C4-2B (cell line): ENCODE results near the gene EPHA1.

Source experiments
- H3K27ac ChIP-seq: fragments of 450-650 bp; 2 replicates; pipeline ENCODE4 v1.5.1; 2017
- ZFX ChIP-seq: fragments of 450-650 bp; IDR thresholded peaks from 2 replicates; pipeline ENCODE4 v1.6.1; 2017
- TF ChIP-seq, protein P1 (sequence below): fragments of 450-650 bp; conservative IDR thresholded peaks from 2 replicates; pipeline ENCODE4 v1.5.1; 2017; ENCODE audit warnings: mild to moderate bottlenecking

The EPHA1 gene

DNA sequence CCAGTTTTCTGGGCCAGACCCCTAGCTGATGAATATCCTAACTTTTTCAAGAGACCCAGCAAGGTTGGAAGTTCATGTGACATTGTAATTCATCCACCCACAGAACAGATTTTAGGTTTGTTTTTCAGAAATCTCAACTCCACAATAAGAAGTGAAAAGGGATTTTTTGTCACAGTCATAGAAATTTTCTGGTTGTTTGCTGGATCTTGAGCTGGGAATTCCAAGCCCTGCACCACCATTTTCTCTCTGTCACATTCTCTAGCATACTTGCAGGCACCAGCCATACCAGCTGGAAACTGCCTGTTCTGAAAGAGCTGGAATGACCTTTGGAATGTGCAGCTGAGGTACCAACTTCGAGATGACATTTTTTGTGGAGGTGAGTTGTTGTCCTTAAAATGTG is 43.1 kb upstream of the EPHA1 start:
- no peak overlapping the region for H3K27ac ChIP-seq
- TF ChIP-seq ZFX = no peak
- TF ChIP-seq, protein P1, sequence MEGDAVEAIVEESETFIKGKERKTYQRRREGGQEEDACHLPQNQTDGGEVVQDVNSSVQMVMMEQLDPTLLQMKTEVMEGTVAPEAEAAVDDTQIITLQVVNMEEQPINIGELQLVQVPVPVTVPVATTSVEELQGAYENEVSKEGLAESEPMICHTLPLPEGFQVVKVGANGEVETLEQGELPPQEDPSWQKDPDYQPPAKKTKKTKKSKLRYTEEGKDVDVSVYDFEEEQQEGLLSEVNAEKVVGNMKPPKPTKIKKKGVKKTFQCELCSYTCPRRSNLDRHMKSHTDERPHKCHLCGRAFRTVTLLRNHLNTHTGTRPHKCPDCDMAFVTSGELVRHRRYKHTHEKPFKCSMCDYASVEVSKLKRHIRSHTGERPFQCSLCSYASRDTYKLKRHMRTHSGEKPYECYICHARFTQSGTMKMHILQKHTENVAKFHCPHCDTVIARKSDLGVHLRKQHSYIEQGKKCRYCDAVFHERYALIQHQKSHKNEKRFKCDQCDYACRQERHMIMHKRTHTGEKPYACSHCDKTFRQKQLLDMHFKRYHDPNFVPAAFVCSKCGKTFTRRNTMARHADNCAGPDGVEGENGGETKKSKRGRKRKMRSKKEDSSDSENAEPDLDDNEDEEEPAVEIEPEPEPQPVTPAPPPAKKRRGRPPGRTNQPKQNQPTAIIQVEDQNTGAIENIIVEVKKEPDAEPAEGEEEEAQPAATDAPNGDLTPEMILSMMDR = no peak

DNA sequence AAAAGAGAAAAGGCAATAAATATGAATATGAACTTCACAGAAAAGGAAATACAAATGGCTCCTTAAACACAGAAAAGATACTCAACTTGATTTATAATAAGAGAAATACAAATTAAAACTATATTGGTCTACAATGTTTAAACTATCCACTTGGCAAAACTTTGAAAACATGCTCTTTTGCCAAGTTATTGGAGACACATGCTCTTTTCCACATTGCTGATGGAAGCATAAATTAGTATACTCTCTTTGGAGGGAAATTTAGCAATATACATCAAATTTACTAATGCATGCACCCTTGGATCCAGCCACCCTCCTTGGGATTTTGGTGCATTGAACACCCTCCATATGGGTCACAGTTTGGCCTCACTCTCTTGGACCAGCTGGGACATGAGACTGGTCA is 42.5 kb upstream of the EPHA1 start:
- no peak for TF ChIP-seq ZFX
- TF ChIP-seq, protein P1 = no peak

DNA sequence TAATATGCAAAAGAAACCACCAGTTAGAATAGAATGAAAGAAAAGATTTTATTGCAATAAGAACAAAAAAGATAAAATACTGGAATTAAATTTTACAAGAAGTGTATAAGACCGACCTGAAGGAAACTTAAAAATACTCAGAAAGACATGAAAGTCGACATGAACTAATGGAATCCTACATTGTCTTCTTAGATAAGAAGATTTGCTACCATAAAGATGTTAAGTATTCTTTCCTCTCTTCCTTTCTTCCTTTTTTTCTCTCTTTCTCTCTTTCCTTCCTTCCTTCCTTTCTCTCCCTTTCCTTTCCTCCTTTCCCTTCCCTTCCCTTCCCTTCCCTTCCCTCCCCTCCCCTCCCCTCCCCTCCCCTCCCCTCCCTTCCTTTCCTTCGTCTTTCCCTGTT is 41.1 kb upstream of the EPHA1 start:
- no peak overlapping the region for H3K27ac ChIP-seq
- TF ChIP-seq ZFX = no peak
- TF ChIP-seq, protein P1 = no peak

More for the DNA sequence above, 42.5 kb upstream of the EPHA1 start:
- H3K27ac ChIP-seq = no peak overlapping the region

DNA sequence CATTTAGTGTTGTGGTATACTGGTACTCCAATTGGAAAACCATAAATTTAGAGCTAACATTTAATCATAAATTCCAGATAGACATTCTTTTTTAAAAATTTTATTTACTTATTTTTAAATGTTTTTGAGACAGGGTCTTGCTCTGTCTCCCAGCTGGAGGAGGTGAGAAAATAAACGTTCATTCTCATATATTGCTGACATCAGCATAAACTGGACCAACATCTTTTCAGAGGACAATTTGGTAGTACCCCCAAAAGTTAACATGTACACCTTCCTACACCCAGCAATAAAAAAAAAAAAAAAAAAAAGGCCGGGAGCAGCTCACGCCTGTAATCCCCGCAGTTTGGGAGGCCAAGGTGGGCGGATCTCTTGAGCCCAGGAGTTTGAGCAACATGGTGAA is 39.8 kb upstream of the EPHA1 start:
- TF ChIP-seq ZFX = no peak
- TF ChIP-seq, protein P1 = no peak
- H3K27ac ChIP-seq = no peak overlapping the region

DNA sequence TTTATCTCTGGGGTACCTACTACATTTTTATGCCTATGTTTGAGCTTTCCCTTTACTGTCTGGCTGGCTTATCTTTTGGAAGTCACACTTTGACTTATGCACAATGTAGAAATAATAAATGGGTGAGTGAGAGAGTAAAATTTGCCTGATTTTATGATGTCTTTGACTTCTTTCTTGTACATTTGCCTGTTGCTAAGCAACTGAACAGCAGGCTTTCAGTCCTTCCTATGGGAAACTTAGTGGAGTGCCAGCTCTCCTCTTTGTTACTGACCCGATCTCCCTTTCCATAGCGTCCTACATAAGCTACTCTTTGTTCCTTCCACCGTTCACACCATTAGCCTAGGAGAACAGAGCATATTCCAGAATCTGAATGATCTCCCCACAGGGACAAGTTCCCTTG is 38.8 kb upstream of the EPHA1 start:
- H3K27ac ChIP-seq = no peak overlapping the region
- TF ChIP-seq ZFX = no peak
- TF ChIP-seq, protein P1 = no peak

DNA sequence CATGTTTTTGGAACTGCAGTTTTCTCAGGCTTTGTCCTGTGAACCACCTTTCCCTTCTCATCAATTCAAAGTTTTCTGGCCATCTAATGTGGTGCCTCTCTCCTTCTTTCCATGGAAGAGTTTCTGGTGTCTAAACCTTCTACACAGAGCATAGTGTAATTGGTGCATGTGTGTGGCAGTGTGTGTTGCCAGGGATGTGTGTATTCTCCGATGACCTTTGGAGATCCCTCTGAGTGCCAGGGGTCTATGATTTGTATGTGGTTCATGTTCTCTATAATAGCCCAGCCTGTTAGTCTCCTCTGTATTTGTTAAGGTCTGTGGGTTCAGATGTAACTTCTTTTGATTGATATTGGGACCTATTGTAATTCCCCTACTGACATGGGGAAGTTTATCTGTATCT is 36.1 kb upstream of the EPHA1 start:
- TF ChIP-seq, protein P1 = no peak
- TF ChIP-seq ZFX = no peak
- H3K27ac ChIP-seq = no peak overlapping the region

DNA sequence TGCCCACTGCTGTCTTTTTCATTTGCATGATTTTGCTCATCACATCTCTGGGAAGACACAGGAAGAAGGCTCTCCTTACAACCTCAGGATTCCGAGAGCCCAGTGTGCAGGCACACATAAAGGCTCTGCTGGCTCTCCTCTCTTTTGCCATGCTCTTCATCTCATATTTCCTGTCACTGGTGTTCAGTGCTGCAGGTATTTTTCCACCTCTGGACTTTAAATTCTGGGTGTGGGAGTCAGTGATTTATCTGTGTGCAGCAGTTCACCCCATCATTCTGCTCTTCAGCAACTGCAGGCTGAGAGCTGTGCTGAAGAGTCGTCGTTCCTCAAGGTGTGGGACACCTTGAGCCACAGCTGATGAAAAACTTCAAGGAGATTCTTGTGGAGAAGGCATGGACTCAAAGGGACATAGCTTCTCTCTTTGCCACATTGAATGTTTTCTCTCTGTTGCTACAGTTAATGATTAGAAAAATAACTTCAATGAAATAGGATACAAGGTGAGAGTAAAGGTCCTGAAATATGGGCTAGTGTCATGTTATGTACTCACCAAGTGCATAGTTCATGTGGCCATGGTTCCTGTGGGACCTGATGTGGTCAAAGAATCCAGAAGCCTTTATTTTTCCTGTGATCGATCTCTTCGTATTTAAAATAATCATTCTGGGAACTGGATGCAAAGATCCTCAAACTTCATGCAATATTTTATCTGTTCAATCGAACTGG is 35.6 kb upstream of the EPHA1 start:
- TF ChIP-seq ZFX = no peak
- H3K27ac ChIP-seq = no peak overlapping the region

DNA sequence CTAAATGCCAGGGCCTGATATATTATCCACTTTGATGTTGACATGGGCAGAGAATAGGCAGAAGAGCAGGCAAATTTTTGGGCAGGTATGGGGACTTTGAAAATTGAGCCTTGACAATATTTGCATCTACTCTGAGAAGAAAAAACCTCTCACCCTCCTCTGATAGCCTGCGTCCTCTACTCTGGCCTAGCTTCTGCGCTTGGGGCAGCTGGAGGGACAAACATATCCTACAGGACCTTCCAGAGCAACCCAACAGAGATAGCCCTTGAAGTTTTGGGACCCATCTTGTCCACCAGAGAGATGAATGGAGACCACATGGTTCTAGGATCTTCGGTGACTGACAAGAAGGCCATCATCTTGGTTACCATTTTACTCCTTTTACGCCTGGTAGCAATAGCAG is 34.5 kb upstream of the EPHA1 start, which contains the start of gene TAS2R60:
TSS of gene TAS2R60 (plus strand) at position 301 of the 400 bp plus-strand sequence. CDS start at position 301, 0 bp downstream.
- H3K27ac ChIP-seq = no peak within 1 kb of the TSS
- TF ChIP-seq, protein P1 = no peak
- no peak for TF ChIP-seq ZFX
